SK-N-SH (cell line): ENCODE data around the gene STRN3. TPM values are rescaled to one million over a fixed set of nuclear protein-coding genes. Genes with fewer than 3 reads are reported as not detected.
"Not testable (repeated sequence)": the region's sequence is repeated elsewhere in the genome, so short reads cannot be mapped to it uniquely, and the experiment has no call there.

Source experiments
- CTCF ChIA-PET: fragments of 300-600, 350-600 bp; formaldehyde crosslinking; extraction: SDS; loops from one replicate; lab custom pipeline; 2021; lab: Yijun Ruan, JAX
- POLR2A ChIA-PET: fragments of 350-600 bp; sonication (Branson Sonifier 250); formaldehyde crosslinking; extraction: SDS; loops from one replicate; lab custom pipeline; 2020; ENCODE audit warnings: antibody characterized with exemption, inconsistent platforms; lab: Yijun Ruan, JAX
- DNase-seq: peaks from one replicate; pipeline ENCODE4 v3.0.0; 2012
- H2AFZ ChIP-seq: fragments of 200-600 bp; sonication (generic); 2 replicates; pipeline ENCODE4 v1.8.1; 2016; ENCODE audit warnings: antibody characterized with exemption, mild to moderate bottlenecking, low read depth
- H3F3A ChIP-seq: fragments of 200-600 bp; sonication (generic); replicated peaks from 2 replicates; pipeline ENCODE3; 2016; ENCODE audit warnings: antibody characterized with exemption, mild to moderate bottlenecking; ENCODE audit not compliant: insufficient read depth
- H3K27ac ChIP-seq, 2 experiments: fragments of 200-500 bp in 1 of 2; fragments of 200-600 bp in 1 of 2; sonication (Bioruptor generic) in 1 of 2; sonication (generic), shearing (Covaris generic) in 1 of 2; 2 replicates each; pipeline versions ENCODE4 v1.5.1 to v1.6.1; 2014 to 2016; ENCODE audit warnings: low read depth in 2 of 2, inconsistent platforms in 1 of 2, low read length in 1 of 2, mild to moderate bottlenecking in 1 of 2, mixed read lengths in 1 of 2
- H3K27me3 ChIP-seq: fragments of 200-600 bp; sonication (generic), shearing (Covaris generic); 2 replicates; pipeline ENCODE4 v1.6.1; 2016; ENCODE audit warnings: mixed run types; ENCODE audit not compliant: insufficient read depth
- H3K36me3 ChIP-seq, 2 experiments: fragments of 200-500 bp in 1 of 2; fragments of 200-600 bp in 1 of 2; sonication (Bioruptor generic) in 1 of 2; sonication (generic) in 1 of 2; replicated peaks in 1 of 2; 2 replicates each; pipeline versions ENCODE3 to v1.5.1; 2014 to 2016; ENCODE audit warnings: low read length in 1 of 2, mild to moderate bottlenecking in 1 of 2; ENCODE audit not compliant: insufficient read depth in 2 of 2, control insufficient read depth in 1 of 2
- H3K4me1 ChIP-seq, 2 experiments: fragments of 200-500 bp in 1 of 2; fragments of 200-600 bp in 1 of 2; sonication (Bioruptor generic) in 1 of 2; sonication (generic), shearing (Covaris generic) in 1 of 2; 2 replicates each; pipeline versions ENCODE4 v1.5.1 to v1.6.1; 2014 to 2016; ENCODE audit warnings: low read depth in 1 of 2, low read length in 1 of 2, mixed run types in 1 of 2; ENCODE audit not compliant: insufficient read depth in 2 of 2, control insufficient read depth in 1 of 2
- H3K4me2 ChIP-seq: fragments of 200-600 bp; sonication (generic), shearing (Covaris generic); 2 replicates; pipeline ENCODE4 v1.6.1; 2017; ENCODE audit warnings: mixed run types
- H3K4me3 ChIP-seq, 2 experiments: fragments of 200-500 bp in 1 of 2; fragments of 200-600 bp in 1 of 2; sonication (Bioruptor generic) in 1 of 2; sonication (generic), shearing (Covaris generic) in 1 of 2; 2 replicates each; pipeline versions ENCODE4 v1.5.1 to v1.8.1; 2014 to 2016; ENCODE audit warnings: low read depth in 2 of 2, inconsistent platforms in 1 of 2, low read length in 1 of 2, mild to moderate bottlenecking in 1 of 2, mixed read lengths in 1 of 2, moderate library complexity in 1 of 2
- H3K79me2 ChIP-seq: fragments of 200-600 bp; sonication (generic); 2 replicates; pipeline ENCODE4 v1.8.1; 2017; ENCODE audit warnings: mild to moderate bottlenecking; ENCODE audit not compliant: insufficient read depth
- H3K9ac ChIP-seq: fragments of 200-600 bp; sonication (generic); 2 replicates; pipeline ENCODE4 v1.6.1; 2017; ENCODE audit warnings: mixed run types
- H3K9me2 ChIP-seq: fragments of 200-600 bp; sonication (generic); 2 replicates; pipeline ENCODE4 v1.6.1; 2017; ENCODE audit warnings: mixed run types
- H3K9me3 ChIP-seq: fragments of 200-600 bp; sonication (generic); 2 replicates; pipeline ENCODE4 v1.6.1; 2017; ENCODE audit warnings: mixed run types, mild to moderate bottlenecking, moderate library complexity
- H4K20me1 ChIP-seq: fragments of 200-600 bp; sonication (generic); 2 replicates; pipeline ENCODE4 v1.6.1; 2017; ENCODE audit warnings: mild to moderate bottlenecking, mixed run types; ENCODE audit not compliant: insufficient read depth
- CHD2 ChIP-seq: fragments of 150-350 bp; IDR thresholded peaks from 2 replicates; pipeline ENCODE4 v1.6.1; 2018; ENCODE audit warnings: low read length; ENCODE audit not compliant: partially characterized antibody
- NRF1 ChIP-seq: IDR thresholded peaks from 2 replicates; pipeline ENCODE4 v1.6.1; 2012; ENCODE audit warnings: low read depth, mild to moderate bottlenecking, low read length
- REST ChIP-seq: IDR thresholded peaks from 2 replicates; pipeline ENCODE4 v1.6.1; 2012; ENCODE audit warnings: mild to moderate bottlenecking, low read depth, low read length, moderate library complexity
- TAF1 ChIP-seq: IDR thresholded peaks from 2 replicates; pipeline ENCODE4 v1.6.1; 2012; ENCODE audit warnings: low read depth, mild to moderate bottlenecking, low read length, moderate library complexity, borderline replicate concordance
- USF1 ChIP-seq: IDR thresholded peaks from 2 replicates; pipeline ENCODE4 v1.4.0; 2012; ENCODE audit warnings: low read depth, borderline replicate concordance
- WGBS: methylation state at CpG from one replicate; pipeline ENCODE4 v1.1.6; 2017; ENCODE audit warnings: low lambda C conversion rate; 5-methylcytosine and 5-hydroxymethylcytosine counted together
- polyA plus RNA-seq, 3 experiments: library from polyadenylated mRNA; depleted of rRNA; stranded (reverse); fragments of >200 nt; gene quantifications; 2 replicates each; pipeline ENCODE4 v1.2.3, GENCODE V29; 2012

The STRN3 gene
- polyA plus RNA-seq, 1 of the 3 experiments (the other 2 are of a cell fraction), result 7.2 TPM

GRCh38 chr14:30971586-30971985 is 54.6 kb downstream of the STRN3 start (continued):
- TF ChIP-seq REST, result no peak
- no peak for TF ChIP-seq CHD2
- TF ChIP-seq USF1, result no peak
- TF ChIP-seq NRF1, result no peak
- TF ChIP-seq TAF1, result no peak

GRCh38 chr14:30969796-30970195 is 56.4 kb downstream of the STRN3 start:
- H3K9ac ChIP-seq, H3K27me3 ChIP-seq, H3F3A ChIP-seq, POLR2A ChIA-PET, H3K27ac ChIP-seq, H3K4me1 ChIP-seq, H3K9me3 ChIP-seq, H3K4me3 ChIP-seq, DNase-seq, H2AFZ ChIP-seq, H3K9me2 ChIP-seq, H3K4me2 ChIP-seq: not testable (repeated sequence)
- WGBS, result 93% methylated on average over 4 of the region's 4 CpGs
- peaks cover 68% of the 10 kb centered on the region for H4K20me1 ChIP-seq
- CTCF ChIA-PET, result interaction anchor here (2.4 kb wide), 1 partner anchor 10 kb away, joined by 14 read pairs; no protein-coding TSS in a partner anchor
- H3K79me2 ChIP-seq, result peaks cover 100% of the 10 kb centered on the region
- peaks cover 0 to 21% of the 10 kb centered on the region in 2 experiments for H3K36me3 ChIP-seq

- H3K4me2 ChIP-seq, result not testable (repeated sequence)
Measured at GRCh38 chr14:30967364-30968098, 58.6 kb downstream of the STRN3 start.

More at GRCh38 chr14:30967364-30968098, 58.6 kb downstream of the STRN3 start:
- H3F3A ChIP-seq, H3K9ac ChIP-seq, H3K27ac ChIP-seq, H2AFZ ChIP-seq, H3K4me1 ChIP-seq, H3K4me3 ChIP-seq, H3K9me3 ChIP-seq, CTCF ChIA-PET, H3K9me2 ChIP-seq, DNase-seq, H3K27me3 ChIP-seq, POLR2A ChIA-PET: not testable (repeated sequence)
- 84% methylated on average over 11 of the region's 11 CpGs for WGBS
- H4K20me1 ChIP-seq, result peaks cover 64% of the 10 kb centered on the region
- H3K36me3 ChIP-seq, result peaks cover 0 to 39% of the 10 kb centered on the region in 2 experiments
- H3K79me2 ChIP-seq, result peaks cover 100% of the 10 kb centered on the region
